Measurements from ENCODE around the gene MYO1C. TPM values are rescaled to one million over a fixed set of nuclear protein-coding genes. Genes with fewer than 3 reads are reported as not detected.
"Not testable (repeated sequence)": the region's sequence is repeated elsewhere in the genome, so short reads cannot be mapped to it uniquely, and the experiment has no call there.

MYO1C gene
- total RNA-seq, 1 donor, result 12.1 TPM

DNA sequence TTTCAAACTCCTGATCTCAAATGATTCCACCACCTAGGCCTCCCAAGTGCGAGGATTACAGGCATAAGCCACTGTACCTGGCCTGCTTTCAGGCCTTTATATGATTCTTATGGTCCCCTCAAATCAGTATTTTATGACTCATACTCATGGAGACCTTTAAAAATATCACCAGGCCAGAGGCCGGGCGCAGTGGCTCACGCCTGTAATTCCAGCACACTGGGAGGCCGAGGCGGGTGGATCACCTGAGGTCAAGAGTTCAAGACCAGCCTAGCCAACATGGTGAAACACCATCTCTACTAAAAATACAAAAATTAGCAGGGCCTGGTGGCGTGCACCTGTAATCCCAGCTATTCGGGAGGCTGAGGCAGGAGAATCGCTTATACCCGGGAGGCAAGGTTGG is 74.0 kb downstream of the MYO1C start:
- H3K4me3 ChIP-seq (ENCODE audit: low read length); H3K9me3 ChIP-seq (ENCODE audit: low read depth, low read length); H3K27me3 ChIP-seq (ENCODE audit: insufficient read depth, low read length); H3K4me1 ChIP-seq (ENCODE audit: insufficient read depth, low read length): not testable (repeated sequence)

GRCh38 chr17:1416414-1416813 is 76.1 kb downstream of the MYO1C start:
- no peaks in the 10 kb centered on the region for H3K27me3 ChIP-seq (ENCODE audit: insufficient read depth, low read length)
- H3K4me3 ChIP-seq (ENCODE audit: low read length), result no peak overlapping the region
- no peaks in the 10 kb centered on the region for H3K4me1 ChIP-seq (ENCODE audit: insufficient read depth, low read length)
- H3K9me3 ChIP-seq (ENCODE audit: low read depth, low read length), result no peaks in the 10 kb centered on the region

- H3K9me3 ChIP-seq (ENCODE audit: low read depth, low read length), result no peaks in the 10 kb centered on the region
- no peak overlapping the region for H3K4me3 ChIP-seq (ENCODE audit: low read length)
- no peaks in the 10 kb centered on the region for H3K4me1 ChIP-seq (ENCODE audit: insufficient read depth, low read length)
- H3K27me3 ChIP-seq (ENCODE audit: insufficient read depth, low read length), result no peaks in the 10 kb centered on the region
Observed at GRCh38 chr17:1414634-1415033, 77.9 kb downstream of the MYO1C start.

Other genes with a start within 250 kb of the MYO1C start
- not detected for gene BHLHA9, start 222.2 kb downstream of the MYO1C start, total RNA-seq
- not detected for gene TRARG1, start 213.0 kb downstream of the MYO1C start, total RNA-seq
- 202 TPM for gene YWHAE, start 92.5 kb downstream of the MYO1C start, total RNA-seq
- 20.0 TPM for gene CRK, start 36.5 kb downstream of the MYO1C start, total RNA-seq
- 102 TPM for gene INPP5K, start 23.9 kb upstream of the MYO1C start, total RNA-seq
- gene PITPNA, start 70.1 kb upstream of the MYO1C start, total RNA-seq, result 16.8 TPM
- gene SLC43A2, start 136.1 kb upstream of the MYO1C start, total RNA-seq, result 88.4 TPM
- gene SCARF1, start 153.0 kb upstream of the MYO1C start, total RNA-seq, result 4.6 TPM
- gene RILP, start 157.2 kb upstream of the MYO1C start, total RNA-seq, result 6.7 TPM
- gene PRPF8, start 192.2 kb upstream of the MYO1C start, total RNA-seq, result 186 TPM
- gene TLCD2, start 217.7 kb upstream of the MYO1C start, total RNA-seq, result under 0.01 TPM
- gene WDR81, start 232.0 kb upstream of the MYO1C start, total RNA-seq, result 19.9 TPM